HepG2 (cell line): Measurements from ENCODE around the gene SEMA3B. TPM values are rescaled to one million over a fixed set of nuclear protein-coding genes. Genes with fewer than 3 reads are reported as not detected.
A peak's percentile ranks its signal among the peaks of the same experiment; 100 is the strongest.

Experiments
- HOXA7 ChIP-seq: sonication (generic); formaldehyde crosslinking; IDR thresholded peaks from 2 replicates; pipeline ENCODE4 v1.8.1; 2022; ENCODE audit warnings: mild to moderate bottlenecking, missing genetic modification reagents, moderate library complexity
- MTF1 ChIP-seq: sonication (generic); formaldehyde crosslinking; IDR thresholded peaks from 2 replicates; pipeline ENCODE4 v1.5.0; 2020; ENCODE audit warnings: missing genetic modification reagents
- ONECUT2 ChIP-seq: sonication (generic); formaldehyde crosslinking; IDR thresholded peaks from 2 replicates; pipeline ENCODE4 v1.4.0; 2020; ENCODE audit warnings: missing genetic modification reagents
- SALL1 ChIP-seq: sonication (generic); formaldehyde crosslinking; IDR thresholded peaks from 2 replicates; pipeline ENCODE4 v1.8.0; 2022; ENCODE audit warnings: mild to moderate bottlenecking, missing genetic modification reagents
- SOX6 ChIP-seq, 2 experiments: fragments of 450-650 bp in 1 of 2; sonication (generic) in 1 of 2; formaldehyde crosslinking in 1 of 2; IDR thresholded peaks; 2 replicates each; pipeline versions ENCODE4 v1.4.0 to v1.6.1; 2017 to 2020; ENCODE audit warnings: antibody characterized with exemption in 1 of 2, mild to moderate bottlenecking in 1 of 2, missing genetic modification reagents in 1 of 2
- SP4 ChIP-seq: sonication (generic); formaldehyde crosslinking; IDR thresholded peaks from 2 replicates; pipeline ENCODE4 v1.8.1; 2023; ENCODE audit warnings: mild to moderate bottlenecking, missing genetic modification reagents
- THAP8 ChIP-seq: sonication (generic); formaldehyde crosslinking; IDR thresholded peaks from 2 replicates; pipeline ENCODE4 v1.5.1; 2020; ENCODE audit warnings: missing genetic modification reagents, mild to moderate bottlenecking, borderline replicate concordance
- XRCC5 ChIP-seq: fragments of 200-400 bp; formaldehyde crosslinking; optimal IDR thresholded peaks from 2 replicates; pipeline ENCODE3; 2017; ENCODE audit warnings: mild to moderate bottlenecking, low read length
- ZBED4 ChIP-seq: sonication (generic); formaldehyde crosslinking; IDR thresholded peaks from 2 replicates; pipeline ENCODE4 v1.4.0; 2020; ENCODE audit warnings: missing genetic modification reagents, borderline replicate concordance
- ZFP1 ChIP-seq: IDR thresholded peaks from 2 replicates; pipeline ENCODE4 v1.6.1; 2016
- ZFX ChIP-seq: sonication (generic); formaldehyde crosslinking; IDR thresholded peaks from 2 replicates; pipeline ENCODE4 v1.4.0; 2020; ENCODE audit warnings: mild to moderate bottlenecking, low read depth, missing genetic modification reagents, moderate library complexity
- ZNF253 ChIP-seq: sonication (generic); formaldehyde crosslinking; IDR thresholded peaks from 2 replicates; pipeline ENCODE4 v1.8.0; 2022; ENCODE audit warnings: mild to moderate bottlenecking, missing genetic modification reagents, borderline replicate concordance
- ZNF263 ChIP-seq: sonication (generic); formaldehyde crosslinking; IDR thresholded peaks from 2 replicates; pipeline ENCODE4 v1.4.0; 2020; ENCODE audit warnings: missing genetic modification reagents
- ZNF280B ChIP-seq: sonication (generic); formaldehyde crosslinking; IDR thresholded peaks from 2 replicates; pipeline ENCODE4 v1.5.0; 2020; ENCODE audit warnings: missing genetic modification reagents, mild to moderate bottlenecking, borderline replicate concordance
- ZNF382 ChIP-seq: sonication (generic); formaldehyde crosslinking; IDR thresholded peaks from 2 replicates; pipeline ENCODE4 v1.5.0; 2020; ENCODE audit warnings: missing genetic modification reagents, mild to moderate bottlenecking, borderline replicate concordance
- ZNF589 ChIP-seq: sonication (generic); formaldehyde crosslinking; conservative IDR thresholded peaks from 2 replicates; pipeline ENCODE4 v1.8.0; 2022; ENCODE audit warnings: mild to moderate bottlenecking, moderate library complexity, missing genetic modification reagents
- ZNF652 ChIP-seq: IDR thresholded peaks from 2 replicates; pipeline ENCODE4 v1.6.1; 2016; ENCODE audit warnings: low read depth, borderline replicate concordance
- ZNF749 ChIP-seq: sonication (generic); formaldehyde crosslinking; IDR thresholded peaks from 2 replicates; pipeline ENCODE4 v1.8.0; 2022; ENCODE audit warnings: mild to moderate bottlenecking, missing genetic modification reagents, moderate library complexity, borderline replicate concordance
- polyA plus RNA-seq, 8 experiments: library from polyadenylated mRNA; depleted of rRNA in 3 of 8; stranded (reverse) in 7 of 8; unstranded in 1 of 8; fragments of >200 nt; fragmentation: Illumina TruSeq in 4 of 8; extraction: Trizol in 4 of 8; gene quantifications; 2 replicates each; pipeline versions ENCODE4 v1.2.1 to v1.2.3, GENCODE V29; 2011 to 2016; ENCODE audit warnings: low read depth in 4 of 8, missing spikeins in 1 of 8, mixed read lengths in 1 of 8; ENCODE audit not compliant: insufficient read depth in 1 of 8
- total RNA-seq, 5 experiments: library from RNA; depleted of rRNA; stranded (reverse); fragments of >200 nt; fragmentation: Illumina TruSeq; extraction: Trizol; gene quantifications; 2 replicates each; pipeline ENCODE4 v1.2.3, GENCODE V29; 2016; ENCODE audit warnings: low read depth in 1 of 5
- TF ChIP-seq, protein P1 (sequence below): sonication (generic); formaldehyde crosslinking; IDR thresholded peaks from 2 replicates; pipeline ENCODE4 v1.4.0; 2020; ENCODE audit warnings: missing genetic modification reagents, mild to moderate bottlenecking, borderline replicate concordance
- TF ChIP-seq, protein P2 (sequence below): sonication (generic); formaldehyde crosslinking; IDR thresholded peaks from 2 replicates; pipeline ENCODE4 v1.4.0; 2020; ENCODE audit warnings: missing genetic modification reagents

The SEMA3B gene
- total and polyA plus RNA-seq, 2 of the 13 experiments (the other 11 are each of a cell fraction or from before 2014, with no cell fraction given), result 93.2 to 158 TPM

GRCh38 chr3:50303013-50303815 lies 34.3 kb downstream of the SEMA3B start, which contains the start of gene HYAL1 (continued):
- TF ChIP-seq ZBED4 (CRISPR knock-in tag) (no peak), XRCC5 (peak; percentile 36), ZNF280B (CRISPR knock-in tag) (no peak), ZFX (CRISPR knock-in tag) (peak; percentile 95), ZNF253 (CRISPR knock-in tag) (no peak), HOXA7 (CRISPR knock-in tag) (no peak), ZFP1 (0 out of 2 replicates have a peak, but pooled peaks have one; percentile 40), ZNF382 (CRISPR knock-in tag) (no peak), SALL1 (CRISPR knock-in tag) (peak; percentile 20; the same call in 1 of the 2 replicates), ZNF749 (CRISPR knock-in tag) (peak; percentile 72; the same call in 1 of the 2 replicates), THAP8 (CRISPR knock-in tag) (no peak), MTF1 (CRISPR knock-in tag) (0 out of 2 replicates have a peak, but pooled peaks have one; percentile 27), ZNF263 (CRISPR knock-in tag) (peak; percentile 31; the same call in 1 of the 2 replicates), SOX6 (IDR thresholded peaks at IDR 0.05) (no peak), SOX6 (CRISPR knock-in tag; IDR thresholded peaks at IDR 0.05) (peak; percentile 45), ZNF652 (no peak), ZNF589 (CRISPR knock-in tag) (no peak), ONECUT2 (CRISPR knock-in tag) (no peak), SP4 (CRISPR knock-in tag) (no peak; the same call in none of the 2 replicates)
- TF ChIP-seq, protein P1, sequence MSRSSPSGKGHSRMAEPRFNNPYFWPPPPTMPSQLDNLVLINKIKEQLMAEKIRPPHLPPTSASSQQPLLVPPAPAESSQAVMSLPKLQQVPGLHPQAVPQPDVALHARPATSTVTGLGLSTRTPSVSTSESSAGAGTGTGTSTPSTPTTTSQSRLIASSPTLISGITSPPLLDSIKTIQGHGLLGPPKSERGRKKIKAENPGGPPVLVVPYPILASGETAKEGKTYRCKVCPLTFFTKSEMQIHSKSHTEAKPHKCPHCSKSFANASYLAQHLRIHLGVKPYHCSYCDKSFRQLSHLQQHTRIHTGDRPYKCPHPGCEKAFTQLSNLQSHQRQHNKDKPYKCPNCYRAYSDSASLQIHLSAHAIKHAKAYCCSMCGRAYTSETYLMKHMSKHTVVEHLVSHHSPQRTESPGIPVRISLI (CRISPR knock-in tag), result 0 out of 2 replicates have a peak, but pooled peaks have one; percentile 47
- TF ChIP-seq, protein P2, sequence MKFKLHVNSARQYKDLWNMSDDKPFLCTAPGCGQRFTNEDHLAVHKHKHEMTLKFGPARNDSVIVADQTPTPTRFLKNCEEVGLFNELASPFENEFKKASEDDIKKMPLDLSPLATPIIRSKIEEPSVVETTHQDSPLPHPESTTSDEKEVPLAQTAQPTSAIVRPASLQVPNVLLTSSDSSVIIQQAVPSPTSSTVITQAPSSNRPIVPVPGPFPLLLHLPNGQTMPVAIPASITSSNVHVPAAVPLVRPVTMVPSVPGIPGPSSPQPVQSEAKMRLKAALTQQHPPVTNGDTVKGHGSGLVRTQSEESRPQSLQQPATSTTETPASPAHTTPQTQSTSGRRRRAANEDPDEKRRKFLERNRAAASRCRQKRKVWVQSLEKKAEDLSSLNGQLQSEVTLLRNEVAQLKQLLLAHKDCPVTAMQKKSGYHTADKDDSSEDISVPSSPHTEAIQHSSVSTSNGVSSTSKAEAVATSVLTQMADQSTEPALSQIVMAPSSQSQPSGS (CRISPR knock-in tag), result peak; percentile 35; the same call in 1 of the 2 replicates
